Fibroblast of pulmonary artery (primary cell): ENCODE data around the gene GLE1.

Source experiments
- DNase-seq: peaks from one replicate; pipeline ENCODE4 v3.0.0-alpha.2; 2010; ENCODE audit warnings: low read depth
- H3K4me3 ChIP-seq: replicated peaks from 2 replicates; pipeline ENCODE4 v1.5.1; 2011; ENCODE audit warnings: low read depth, mild to moderate bottlenecking, control low read depth, low read length, moderate library complexity
- CTCF ChIP-seq: IDR thresholded peaks from 2 replicates; pipeline ENCODE4 v1.5.1; 2011; ENCODE audit warnings: mild to moderate bottlenecking, control low read depth, low read length, inconsistent platforms; ENCODE audit errors: missing control alignments

GLE1 gene

GRCh38 chr9:128550770-128551656, 46.5 kb downstream of the GLE1 start:
- TF ChIP-seq CTCF: no peak
- DNase-seq: peak; percentile 75
- peak overlapping the region; percentile 64 for H3K4me3 ChIP-seq

- peak overlapping the region; percentile 64 for H3K4me3 ChIP-seq
- no peak for DNase-seq
- no peak for TF ChIP-seq CTCF
Observed at GRCh38 chr9:128551657-128552152, 47.2 kb downstream of the GLE1 start.

- DNase-seq: peak; percentile 89
- H3K4me3 ChIP-seq: peak within 1 kb of the TSS; percentile 87
- TF ChIP-seq CTCF: no peak
Observed at GRCh38 chr9:128552153-128552743, 47.7 kb downstream of the GLE1 start, which contains the start of gene SPTAN1. TSS of gene SPTAN1 (plus strand) at chr9:128552587. CDS start at chr9:128566741, 14,154 bp downstream.

- peak overlapping the region; percentile 87 for H3K4me3 ChIP-seq
- peak; percentile 35 for DNase-seq
- TF ChIP-seq CTCF: no peak
Observed at GRCh38 chr9:128552744-128553440, 48.4 kb downstream of the GLE1 start.

- H3K4me3 ChIP-seq: peak overlapping the region; percentile 87
- DNase-seq: peak; percentile 92
- TF ChIP-seq CTCF: no peak
Observed at GRCh38 chr9:128553728-128554127, 49.2 kb downstream of the GLE1 start.

- peak overlapping the region; percentile 87 for H3K4me3 ChIP-seq
- peak; percentile 97 for DNase-seq
- no peak for TF ChIP-seq CTCF
Observed at GRCh38 chr9:128554155-128554862, 49.8 kb downstream of the GLE1 start.
